GM20000 (cell line): ENCODE results near the gene CNTNAP3.
"Not testable (repeated sequence)": the region's sequence is repeated elsewhere in the genome, so short reads cannot be mapped to it uniquely, and the experiment has no call there.

Experiments
- DNase-seq: peaks from one replicate; pipeline ENCODE4 v3.0.0; 2012; ENCODE audit warnings: low spot score
- TF ChIP-seq, protein P1 (sequence below): IDR thresholded peaks from 2 replicates; pipeline ENCODE4 v1.5.1; 2012; ENCODE audit warnings: mild to moderate bottlenecking, control low read depth; ENCODE audit errors: extremely low read depth, missing control alignments

CNTNAP3 gene

DNA sequence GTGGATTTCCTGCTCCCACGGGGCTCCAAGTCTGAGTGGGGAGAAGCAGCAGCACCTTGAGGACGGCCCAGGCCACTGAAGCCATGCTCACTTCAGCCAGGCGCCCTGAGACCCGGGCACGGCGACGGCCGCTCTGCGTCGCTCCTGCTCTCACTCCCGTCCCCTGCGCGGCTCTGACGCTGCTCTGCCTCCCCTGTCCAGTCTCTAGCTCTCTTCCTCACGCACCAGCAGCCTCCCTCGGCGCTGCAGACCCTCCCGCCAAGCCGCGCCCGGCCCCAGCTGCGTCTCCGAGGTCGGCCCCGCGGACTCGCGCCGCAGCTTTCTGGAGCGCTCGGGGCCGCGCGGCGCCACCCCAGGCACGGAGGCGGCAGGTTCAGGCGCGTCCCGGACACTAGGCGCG is at the start of gene CNTNAP3:
CNTNAP3 (minus strand) TSS at position 188 of the 400 bp plus-strand sequence; CDS start at position 85, 103 bp downstream.
- not testable (repeated sequence) for DNase-seq

DNA sequence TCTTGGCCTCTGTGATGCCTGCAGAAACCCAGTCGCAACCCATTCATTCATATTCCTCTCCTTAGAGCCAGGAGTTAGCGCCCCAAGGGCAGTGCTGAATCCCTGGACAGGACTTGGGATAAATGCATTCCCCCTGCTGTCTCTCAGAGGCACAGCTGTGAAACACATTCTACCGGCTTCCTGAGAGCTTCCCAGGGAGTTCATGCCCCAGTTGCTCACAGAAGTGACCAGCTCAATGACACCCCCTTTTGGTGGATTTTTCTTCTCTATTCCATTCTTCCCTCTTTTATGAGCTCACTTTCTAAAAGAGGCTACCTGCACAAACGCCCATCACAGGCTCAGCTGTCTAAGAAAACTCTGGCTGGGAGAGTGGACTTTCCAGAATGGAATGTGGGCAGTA is 8.0 kb downstream of the CNTNAP3 start:
- DNase-seq: not testable (repeated sequence)

DNA sequence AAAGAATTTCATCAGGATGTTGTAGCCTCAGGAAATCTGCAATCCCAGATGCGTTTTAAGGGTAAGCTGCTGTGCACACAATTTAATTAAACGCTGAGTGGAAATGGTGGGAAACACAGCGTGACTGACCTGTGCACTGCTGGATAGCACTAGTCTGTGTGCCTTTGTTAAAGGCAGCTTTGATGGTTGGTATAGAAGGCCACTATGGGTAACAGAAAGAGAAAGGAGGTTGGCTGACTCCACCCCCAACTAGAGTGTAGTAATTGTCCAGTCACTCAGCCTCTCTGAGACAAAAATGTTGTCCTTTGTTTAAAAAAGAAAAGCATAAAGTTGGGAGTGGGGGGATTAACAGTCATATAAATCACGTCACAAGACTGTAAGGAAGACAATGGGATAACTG is 45.5 kb downstream of the CNTNAP3 start:
- DNase-seq: not testable (repeated sequence)

DNA sequence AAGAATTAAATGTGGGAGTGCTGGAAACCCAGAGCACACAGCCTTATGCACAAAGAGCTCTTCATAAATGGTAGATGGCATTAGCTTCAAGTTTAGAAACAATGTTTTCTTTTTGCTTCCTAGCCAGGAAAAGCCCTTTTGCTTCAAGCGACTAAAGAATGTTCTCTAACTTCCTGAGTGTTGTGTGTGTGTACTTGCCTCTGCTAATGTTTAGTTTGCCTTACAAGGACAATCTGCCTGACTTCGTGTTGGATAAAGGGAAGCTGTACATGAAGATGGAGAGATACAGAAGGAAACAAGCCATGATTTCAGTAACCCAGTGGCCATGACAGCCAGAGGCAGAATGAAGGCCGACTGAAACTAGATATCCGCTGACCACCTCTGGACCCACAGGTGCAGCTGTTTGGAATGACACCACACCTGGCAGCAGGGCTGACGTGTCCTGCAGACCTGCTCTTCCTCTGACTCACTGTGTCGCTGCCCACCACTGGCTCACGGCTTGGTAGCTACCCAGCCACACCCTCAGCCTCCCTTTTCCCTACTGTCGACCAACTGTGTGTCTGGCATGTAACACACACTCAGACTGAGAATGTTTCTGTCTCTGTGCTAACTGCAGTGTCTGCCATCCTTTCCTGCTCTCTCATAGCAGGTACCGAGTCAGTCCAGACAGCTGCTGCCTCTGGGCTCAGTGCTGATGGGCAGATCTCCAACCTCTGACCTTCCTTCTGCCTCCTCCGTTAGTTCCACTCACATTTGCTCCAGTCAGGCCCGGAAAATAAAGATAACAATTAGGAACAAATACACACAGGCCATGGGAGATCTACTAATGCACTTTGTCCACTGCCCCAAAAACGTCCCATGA is 55.6 kb downstream of the CNTNAP3 start:
- DNase-seq: not testable (repeated sequence)

DNA sequence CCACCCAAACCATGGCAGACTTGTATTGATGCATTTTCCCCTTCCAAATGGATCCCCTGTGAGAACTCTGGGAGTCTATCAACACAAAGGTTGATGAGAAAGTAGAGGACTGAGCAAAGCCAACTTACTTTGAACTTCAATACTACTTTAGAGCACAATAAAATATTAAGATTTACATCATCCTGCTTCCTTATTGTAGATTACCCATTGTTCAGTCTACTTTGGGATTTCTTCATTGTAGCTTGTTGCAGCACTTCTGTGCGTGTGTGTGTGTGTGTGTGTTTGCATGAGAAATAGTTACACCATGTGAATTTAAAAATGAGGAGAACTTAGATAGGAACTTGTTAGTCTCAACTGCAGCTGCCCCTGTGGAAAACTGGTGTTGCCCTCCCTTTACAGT is 72.0 kb downstream of the CNTNAP3 start:
- DNase-seq: not testable (repeated sequence)

DNA sequence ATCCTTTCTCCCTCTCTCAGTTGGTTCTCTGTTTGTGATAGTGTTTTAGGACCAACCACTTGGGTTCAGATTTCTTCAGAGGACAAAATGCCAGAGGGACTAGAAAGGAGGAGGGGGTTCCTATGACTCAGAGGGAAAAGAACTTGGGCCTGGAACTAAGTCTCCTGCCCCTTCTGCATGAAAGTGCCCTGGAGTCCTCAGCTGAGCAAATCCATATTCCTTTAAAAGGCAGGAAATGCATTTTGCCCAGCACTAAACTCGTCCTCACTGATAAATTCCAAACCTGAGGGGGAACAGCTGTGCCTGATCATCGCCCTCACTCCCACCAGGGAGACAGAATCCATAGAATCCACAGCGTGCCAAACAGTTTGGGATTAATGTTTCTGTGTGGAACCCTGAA is 78.2 kb downstream of the CNTNAP3 start:
- not testable (repeated sequence) for DNase-seq

DNA sequence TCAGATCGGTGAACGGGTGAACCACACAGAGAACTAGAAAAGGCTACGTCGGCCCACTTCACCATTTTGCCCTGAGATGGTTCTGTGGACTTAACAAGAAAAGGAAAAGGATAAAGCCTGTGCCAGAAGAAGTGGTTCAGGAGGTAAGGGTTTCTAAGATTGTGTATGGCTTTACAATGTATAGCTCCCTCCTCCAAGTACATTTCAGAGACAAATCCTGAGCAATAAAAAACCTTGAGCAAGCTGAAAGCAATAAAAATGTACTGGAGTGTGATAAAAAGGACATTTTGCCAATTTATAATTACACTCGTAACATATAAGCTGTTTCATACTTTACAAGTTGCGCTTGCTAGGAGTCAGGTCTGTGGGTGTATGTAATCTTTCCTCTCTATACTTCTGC is 81.3 kb downstream of the CNTNAP3 start:
- DNase-seq: not testable (repeated sequence)

DNA sequence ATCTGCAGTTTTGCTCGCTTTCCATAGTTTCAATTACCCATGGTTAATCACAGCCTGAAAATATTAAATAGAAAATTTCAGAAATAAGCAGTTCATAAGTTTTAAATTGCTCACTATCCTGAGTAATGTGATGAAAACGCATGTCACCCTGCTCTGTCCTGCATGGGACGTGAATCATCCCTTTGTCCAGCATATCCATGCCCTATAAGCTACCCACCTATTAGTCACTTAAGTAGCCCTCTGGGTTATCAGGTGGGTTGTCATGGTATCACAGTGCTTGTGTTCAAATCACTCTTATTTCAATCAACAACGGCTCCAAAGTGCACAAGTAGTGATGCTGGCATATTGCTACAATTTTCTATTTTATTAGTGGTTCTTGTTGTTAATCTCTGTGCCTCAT is 82.1 kb downstream of the CNTNAP3 start:
- not testable (repeated sequence) for DNase-seq

DNA sequence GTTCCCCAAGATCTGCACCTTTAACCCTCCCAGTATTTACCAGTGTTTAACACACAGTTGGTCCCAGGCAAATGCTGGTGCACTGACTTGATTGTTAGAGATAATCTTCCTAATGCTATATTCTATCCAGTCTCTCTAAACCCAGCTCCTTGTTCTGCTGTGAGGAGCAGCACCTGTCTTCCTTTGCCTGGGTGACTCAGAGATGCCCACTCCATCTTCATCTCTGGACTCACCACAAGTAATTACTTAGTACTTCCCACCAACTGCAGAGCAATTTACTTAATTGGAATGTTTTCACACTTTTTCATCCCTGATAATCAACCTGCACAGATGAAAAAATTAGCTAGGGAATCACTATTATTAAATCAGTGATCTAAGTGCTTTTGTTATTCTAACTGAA is 87.6 kb downstream of the CNTNAP3 start:
- DNase-seq: not testable (repeated sequence)

DNA sequence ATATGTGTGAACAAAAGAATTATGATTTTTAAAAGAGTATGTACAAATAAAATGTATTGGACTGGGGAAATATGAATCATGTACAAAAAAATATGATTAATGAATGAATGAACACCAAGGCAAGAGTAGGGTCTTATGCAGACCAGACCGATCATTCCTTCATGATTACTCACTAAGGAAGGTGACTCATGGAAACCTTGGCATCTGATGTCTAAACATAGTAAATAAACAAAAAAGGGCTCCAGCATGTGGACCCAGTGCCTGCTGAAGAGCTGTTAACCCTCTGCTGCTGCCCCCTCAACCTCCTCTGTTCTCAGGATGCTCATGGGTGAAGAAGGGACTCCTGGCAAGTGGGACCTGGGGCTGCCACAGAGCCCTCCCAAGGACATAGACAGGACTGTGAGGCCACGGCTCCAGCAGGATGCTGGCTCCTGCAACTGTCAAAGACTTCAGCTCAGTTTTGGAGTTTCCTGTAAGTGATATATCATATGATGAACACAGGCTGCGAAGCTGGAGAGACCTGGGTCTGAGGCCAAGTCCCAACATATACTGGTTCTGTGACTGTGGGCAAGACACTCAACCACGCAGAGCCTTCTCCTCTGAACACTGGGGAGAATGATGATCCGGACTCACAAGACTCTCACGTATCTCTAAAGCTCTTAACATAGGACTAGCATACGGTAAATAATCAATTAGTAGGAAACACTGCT is 89.8 kb downstream of the CNTNAP3 start:
- not testable (repeated sequence) for DNase-seq

DNA sequence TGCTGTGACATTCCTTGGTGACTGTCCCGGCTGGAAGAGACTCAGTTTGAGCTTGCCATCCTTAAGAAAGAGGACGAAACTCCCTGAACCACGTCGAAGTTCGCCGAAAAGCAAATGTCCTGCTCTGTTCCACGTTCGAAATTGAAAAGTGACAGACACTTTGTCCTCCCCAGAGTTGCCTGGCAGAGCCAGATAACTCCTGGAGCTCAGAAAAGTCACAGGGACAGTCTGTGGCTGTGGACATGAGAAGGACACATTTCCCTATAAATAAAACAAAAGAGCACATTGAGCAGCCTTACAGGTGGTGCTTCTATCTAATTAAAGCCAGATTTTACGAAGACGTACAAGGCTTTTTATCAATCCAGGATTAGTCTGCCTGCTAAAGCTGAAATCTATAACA is 116.6 kb downstream of the CNTNAP3 start:
- not testable (repeated sequence) for DNase-seq

DNA sequence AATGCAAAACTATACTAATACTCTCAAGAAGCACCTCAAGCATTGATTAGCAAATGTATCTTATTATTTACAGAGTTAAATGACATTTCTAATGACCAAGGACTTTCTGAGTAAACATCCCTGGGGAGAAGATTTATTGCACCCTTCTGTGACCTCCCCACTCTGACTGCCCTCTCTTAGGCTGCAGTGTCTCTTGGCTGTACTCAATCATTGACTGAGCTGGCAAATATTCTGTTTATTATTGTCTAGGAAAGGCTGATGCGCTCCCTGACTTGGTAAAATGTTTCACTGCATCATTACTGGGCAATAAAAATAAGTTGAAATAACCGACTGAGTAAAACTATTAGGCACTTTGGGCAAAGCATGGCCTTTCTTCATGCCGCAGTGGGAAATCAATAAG is 130.3 kb downstream of the CNTNAP3 start:
- DNase-seq: not testable (repeated sequence)

DNA sequence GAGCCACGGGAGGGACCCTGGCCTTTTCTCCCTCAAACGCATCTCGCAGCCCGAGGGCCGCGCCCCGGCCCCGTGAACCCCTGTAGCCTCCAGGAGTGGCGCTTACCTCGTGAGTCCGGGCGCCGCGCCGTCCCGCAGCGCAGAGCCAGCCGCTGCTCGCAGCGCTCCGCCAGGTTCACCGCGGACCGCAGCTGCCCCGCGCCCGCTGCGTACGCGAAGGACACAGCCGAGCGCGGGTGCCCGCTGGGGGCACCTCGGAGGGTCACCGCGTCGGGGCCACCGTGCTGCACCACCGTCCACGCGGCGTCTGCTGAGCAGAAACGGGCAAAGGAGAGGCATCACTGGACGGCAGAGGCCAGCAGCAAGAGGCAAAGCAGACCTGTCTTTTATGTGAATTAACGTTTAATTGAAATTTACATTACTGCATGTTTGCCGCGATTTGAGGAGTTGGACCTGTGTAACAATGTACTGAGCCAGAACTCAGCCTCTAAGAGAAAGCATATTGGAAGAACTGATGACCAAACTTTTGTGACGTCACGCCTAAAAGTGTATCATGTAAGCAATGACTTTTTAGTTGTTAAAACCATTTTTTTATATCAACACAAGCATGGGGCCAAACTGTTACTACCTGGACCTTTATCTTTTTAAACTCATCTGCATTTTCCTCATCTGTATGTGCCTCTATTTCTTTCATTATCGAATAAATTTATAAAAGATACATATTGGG is 155.0 kb downstream of the CNTNAP3 start:
- not testable (repeated sequence) for DNase-seq

DNA sequence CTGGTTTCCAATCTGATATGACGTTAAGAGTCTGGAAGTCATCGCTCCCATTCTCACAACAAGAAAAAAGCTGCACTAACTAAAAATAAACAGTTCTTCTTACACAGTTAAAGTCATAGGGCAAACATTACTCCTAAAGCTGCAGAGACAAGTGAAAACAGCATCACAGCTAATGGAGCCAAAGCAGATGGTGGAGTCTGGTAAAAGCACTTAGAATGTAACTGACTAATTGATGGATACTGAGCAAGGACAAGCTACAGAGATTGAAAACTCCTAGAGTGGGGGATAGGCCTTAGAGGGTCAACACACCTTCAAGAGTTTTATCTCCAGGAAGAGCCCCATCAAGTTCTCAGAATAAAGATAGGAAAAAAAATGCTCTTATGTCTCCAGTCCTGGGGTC is 166.6 kb downstream of the CNTNAP3 start:
- DNase-seq: not testable (repeated sequence)

DNA sequence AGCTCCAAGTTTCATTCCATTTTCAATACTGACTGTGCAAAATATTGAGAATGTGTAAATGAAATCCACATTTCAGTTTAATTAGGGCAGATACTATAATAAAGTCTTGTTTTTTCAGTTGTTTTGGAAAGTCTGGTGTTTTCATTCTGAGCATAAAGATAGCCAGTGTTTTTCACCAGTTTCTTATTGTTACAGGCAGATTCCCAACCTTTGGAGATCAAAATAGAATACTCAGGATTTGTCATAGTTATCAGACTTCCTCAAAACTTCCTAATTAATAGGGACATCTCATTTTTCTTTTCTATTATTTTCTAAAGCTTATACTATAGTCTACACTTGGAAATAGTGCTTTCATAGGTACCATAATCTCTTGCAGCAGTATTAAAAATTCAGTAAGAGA is 176.2 kb downstream of the CNTNAP3 start:
- not testable (repeated sequence) for DNase-seq

DNA sequence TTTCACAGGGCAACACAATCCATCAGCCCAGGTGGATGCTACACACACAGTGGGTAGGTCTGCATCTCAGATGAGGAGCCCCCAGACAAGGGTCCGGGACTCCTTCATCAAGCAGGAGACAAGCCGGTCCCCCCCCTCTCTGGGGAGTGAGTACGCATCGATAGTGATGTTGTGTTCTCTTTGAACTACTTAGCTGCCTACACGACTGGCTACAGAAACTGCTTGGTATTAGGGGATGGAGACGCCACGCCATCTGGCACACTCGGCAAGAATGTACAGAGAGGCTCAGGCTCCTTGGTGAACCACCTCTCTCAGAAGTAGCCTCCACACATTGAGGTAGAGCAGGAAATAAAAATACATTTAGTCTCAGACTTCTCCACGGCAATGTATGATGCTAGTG is 179.8 kb downstream of the CNTNAP3 start:
- DNase-seq: no peak
- TF ChIP-seq, protein P1, sequence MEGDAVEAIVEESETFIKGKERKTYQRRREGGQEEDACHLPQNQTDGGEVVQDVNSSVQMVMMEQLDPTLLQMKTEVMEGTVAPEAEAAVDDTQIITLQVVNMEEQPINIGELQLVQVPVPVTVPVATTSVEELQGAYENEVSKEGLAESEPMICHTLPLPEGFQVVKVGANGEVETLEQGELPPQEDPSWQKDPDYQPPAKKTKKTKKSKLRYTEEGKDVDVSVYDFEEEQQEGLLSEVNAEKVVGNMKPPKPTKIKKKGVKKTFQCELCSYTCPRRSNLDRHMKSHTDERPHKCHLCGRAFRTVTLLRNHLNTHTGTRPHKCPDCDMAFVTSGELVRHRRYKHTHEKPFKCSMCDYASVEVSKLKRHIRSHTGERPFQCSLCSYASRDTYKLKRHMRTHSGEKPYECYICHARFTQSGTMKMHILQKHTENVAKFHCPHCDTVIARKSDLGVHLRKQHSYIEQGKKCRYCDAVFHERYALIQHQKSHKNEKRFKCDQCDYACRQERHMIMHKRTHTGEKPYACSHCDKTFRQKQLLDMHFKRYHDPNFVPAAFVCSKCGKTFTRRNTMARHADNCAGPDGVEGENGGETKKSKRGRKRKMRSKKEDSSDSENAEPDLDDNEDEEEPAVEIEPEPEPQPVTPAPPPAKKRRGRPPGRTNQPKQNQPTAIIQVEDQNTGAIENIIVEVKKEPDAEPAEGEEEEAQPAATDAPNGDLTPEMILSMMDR: no peak

DNA sequence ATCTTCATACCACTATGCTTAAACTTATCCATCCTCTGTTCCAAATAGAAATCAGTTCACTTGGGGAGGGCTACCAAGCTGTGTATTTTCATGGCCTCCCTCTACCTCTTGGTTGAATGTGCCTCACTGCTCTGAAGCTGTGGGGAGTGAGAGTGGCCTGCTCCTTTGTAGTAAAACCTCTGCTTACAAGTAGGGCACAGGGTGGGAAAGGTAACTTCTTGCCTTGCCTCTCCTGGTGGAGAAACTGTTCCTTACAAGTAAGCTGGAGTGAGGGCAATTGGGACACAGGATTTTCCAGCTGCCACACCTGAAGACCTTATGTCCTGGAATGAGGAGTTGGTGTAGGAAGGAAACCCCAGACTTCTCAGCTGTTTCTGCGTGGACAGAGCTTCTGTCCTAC is 190.8 kb downstream of the CNTNAP3 start:
- DNase-seq: not testable (repeated sequence)

DNA sequence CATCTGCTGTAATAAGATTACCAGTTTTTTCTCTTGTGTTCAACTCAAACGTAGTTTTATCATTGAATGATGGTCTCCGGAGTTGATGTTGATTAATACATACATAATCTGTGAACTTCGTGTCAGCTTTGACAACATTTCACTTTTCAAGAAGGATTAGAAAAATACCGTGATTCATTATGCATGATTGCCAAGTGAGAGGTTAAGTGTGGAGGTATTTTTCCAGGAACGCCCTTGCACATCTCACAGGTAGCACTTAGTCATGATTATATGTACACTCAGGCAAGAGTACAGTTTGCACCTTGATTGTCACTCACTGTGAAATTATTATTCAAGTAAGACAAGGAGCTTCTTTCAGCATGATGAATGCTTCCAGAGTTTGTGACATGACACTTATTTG is 202.7 kb downstream of the CNTNAP3 start:
- not testable (repeated sequence) for DNase-seq

DNA sequence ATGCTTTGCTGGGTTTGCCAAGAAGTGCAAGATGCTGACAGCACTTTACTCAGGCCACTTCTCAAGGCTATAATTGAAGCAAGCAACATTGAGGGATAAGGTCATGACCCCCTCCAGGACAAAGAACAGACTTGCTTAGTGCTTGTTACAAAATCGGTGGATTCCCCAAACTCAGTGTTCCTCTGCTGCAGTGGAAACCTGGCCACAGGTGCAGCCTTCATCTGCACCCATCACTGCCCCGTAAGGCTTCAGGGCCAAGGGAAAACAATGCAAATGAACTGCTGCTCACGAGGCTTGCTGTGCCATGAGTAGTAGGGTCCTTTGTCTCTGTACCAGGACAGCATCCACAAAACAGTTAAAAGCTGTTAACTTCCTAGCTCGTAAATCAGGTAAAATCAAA is 205.4 kb downstream of the CNTNAP3 start:
- DNase-seq: not testable (repeated sequence)

DNA sequence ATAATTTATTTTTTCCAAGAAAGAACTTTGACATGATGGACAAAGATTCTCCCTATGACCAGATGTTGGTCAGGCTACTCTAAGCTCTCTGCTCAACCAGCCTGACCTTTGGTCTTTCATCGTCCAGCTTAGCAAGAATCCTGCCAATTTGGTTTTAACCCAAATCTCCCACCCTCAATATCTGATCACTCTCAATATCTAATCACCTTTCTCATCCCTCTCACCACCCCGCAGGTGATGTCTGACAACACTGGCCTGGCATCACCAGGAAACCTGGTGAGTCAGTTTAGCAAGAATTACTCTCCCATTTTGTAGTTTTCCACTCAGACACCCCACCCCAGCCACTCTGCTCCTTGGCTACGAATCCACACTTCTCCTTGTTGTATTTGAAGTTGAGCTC is 207.9 kb downstream of the CNTNAP3 start:
- not testable (repeated sequence) for DNase-seq
